NCI-H2171 (cell line): Measurements from ENCODE around the gene BPHL.
"Not testable (repeated sequence)": the region's sequence is repeated elsewhere in the genome, so short reads cannot be mapped to it uniquely, and the experiment has no call there.

Experiments used
- DNase-seq: peaks from one replicate; lab custom pipeline; 2025; lab: John Stamatoyannopoulos, UW

BPHL gene

DNA sequence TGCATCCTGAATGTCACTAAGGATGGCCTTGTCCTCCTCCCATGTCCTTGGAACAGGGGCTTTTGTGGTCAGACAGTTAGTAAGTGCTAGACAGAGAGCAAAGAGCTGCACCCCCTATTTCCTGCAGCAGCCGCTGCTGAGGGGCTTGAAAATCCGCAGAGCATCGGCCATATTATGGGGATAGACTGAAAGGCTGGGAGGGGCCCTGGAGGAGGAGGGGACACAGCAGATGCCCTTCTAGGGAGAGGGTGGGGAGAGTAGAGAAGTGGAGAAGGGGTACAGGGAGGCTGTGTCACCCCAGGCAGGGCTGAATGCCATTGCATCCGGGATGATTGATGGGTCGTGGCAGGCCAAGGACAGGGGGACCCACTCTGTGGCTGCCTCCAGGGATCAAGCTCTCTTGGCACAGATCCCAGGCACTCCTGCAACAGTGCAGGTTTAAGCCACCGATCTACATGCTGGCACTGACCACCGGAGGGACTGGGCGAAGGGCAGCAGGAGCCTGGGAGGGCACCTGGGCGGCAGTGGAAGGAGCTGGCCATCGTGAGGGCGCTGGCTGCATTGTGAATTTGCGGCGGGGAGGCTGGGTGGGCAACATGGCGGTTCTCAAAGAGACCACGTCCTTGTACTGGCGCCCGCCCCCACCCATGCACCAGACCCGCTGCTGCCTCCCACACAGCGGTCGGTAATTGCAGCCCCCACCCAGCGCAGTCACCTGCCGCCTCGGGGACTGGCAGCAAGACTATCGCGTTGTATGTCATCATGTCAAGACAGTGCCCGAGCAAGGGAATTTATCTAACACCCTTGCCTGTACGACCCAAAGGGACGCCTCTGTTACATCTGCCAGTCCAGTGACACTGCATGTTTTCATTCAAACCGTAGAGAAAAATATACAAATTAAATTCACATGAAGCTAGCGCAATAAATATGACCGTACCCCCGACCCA, 37.9 kb downstream of the BPHL start:
- DNase-seq: not testable (repeated sequence)

DNA sequence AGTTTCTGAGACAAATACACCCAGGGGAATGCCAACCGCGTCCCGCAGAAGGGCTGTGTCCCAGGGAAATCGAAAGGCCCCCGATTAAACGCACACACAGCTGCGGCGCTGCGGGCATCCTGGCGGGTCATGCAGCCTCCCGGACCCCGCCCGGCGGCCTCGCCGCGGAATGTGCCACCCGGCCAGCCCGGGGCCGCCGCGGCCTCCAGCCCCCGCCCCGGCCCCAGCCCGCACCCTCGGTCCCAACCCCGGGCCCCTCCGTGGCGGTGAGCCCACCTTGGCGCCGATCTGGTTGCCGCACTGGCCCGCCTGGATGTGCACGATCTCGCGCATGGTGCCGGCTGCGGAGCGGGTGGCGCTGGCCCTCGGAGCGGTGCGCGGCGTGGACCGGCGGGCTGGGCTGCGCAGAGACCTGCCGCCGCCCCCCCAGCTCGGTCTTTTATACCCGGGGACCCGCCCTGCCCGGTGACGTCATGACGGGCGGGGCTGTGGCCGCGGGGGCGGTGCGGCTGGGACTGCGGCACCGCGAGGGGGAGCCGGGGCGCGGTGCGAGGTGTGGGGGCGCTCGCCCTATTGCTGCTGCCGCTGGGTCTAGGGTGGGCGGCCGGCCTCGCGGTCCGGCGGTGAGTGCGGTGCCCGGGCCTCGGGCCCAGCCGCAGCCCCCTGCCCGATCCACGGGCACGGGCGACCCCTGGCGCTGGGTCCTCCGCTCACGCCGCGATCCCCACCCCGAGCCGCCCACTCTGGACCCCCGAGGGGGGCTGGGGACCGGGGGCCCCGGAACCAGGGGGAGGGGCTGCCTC, 38.8 kb downstream of the BPHL start, which contains the start of gene TUBB2A:
TSS of gene TUBB2A (minus strand) at position 414 of the 803 bp plus-strand sequence. CDS start at position 333, 81 bp downstream.
- peak; percentile 74 for DNase-seq

DNA sequence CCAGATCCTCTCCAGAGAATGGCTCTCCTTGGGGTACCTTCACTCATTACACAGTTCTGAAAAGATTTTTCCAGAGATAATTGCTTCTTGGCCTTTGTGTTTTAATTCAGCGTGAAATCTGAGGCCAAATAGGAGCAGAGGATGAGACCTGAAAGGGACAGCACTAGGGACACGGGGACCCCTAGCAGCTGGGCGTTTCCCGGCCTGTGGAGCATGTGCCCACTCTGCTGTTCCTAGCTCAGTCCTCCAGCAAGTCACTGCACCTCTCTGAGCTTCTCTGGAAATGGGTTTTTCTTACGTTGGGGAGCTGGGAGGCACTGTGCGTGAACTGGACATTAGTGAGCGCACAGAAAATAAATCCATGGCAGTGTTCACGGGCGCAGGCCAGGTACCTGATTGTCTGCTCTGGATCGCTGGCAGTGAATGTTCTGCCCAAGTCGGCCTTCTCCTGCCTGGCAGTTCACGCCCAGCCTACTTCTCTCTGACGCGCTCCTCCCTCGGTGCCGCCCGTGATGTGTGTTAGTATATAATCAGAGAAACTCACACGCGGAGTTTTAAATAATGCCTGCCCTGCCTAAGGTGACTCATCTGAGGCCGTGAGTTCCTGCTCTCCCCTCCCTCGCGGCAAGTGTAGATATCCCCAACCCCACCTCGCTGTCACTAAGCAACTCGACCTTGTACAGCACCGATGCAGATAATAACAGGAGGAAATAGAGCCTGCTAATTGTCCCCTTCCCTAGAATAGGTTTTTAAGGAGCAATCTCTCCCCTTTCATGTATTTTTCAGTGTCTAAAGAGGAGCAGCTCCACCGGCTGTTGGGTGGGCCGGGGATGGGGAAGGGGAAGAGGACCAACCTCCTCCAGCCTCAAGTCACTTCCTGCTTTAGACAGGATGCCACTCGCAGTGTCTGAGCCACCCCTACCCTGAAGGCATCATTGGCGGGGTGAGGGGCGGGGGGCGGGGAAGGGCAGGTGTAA, 41.6 kb downstream of the BPHL start:
- no peak for DNase-seq

DNA sequence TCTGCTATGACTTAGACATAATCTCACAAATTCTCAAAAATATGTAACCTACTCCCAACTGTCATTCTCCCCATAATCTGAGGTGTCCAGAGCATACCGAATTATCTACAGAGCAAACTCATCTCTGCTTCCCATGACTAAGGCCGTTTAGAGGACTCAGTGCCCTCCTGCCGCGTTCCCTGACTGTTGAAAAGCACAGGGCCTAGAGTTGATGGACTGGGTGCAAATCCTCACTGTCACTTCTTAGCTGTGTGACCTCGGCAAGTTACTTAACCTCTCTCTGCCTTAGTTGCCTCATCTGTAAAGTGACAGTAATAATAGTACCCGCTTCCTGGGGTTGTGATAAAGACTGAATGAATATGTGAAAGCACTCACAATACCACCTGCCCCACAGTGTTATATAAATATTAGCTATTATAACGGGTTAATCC, 43.6 kb downstream of the BPHL start:
- no peak for DNase-seq

GRCh38 chr6:3162565-3163247, 44.2 kb downstream of the BPHL start:
- peak; percentile 82 for DNase-seq

DNA sequence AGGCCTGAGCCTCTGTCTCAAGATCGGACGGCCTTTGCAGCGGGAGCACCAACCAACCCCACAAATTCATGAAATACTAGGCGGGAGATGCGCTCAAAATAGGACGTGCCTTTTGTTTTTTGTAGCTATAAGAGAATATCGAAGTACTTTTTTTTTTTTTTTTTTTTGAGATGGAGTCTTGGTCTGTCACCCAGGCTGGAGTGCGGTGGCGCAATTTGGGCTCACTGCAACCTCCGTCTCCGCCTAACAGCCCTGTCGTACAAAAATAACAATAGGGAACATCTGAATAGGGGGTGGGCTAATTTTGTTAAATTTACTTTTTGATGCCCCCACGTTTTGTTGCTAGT, 44.7 kb downstream of the BPHL start:
- no peak for DNase-seq

DNA sequence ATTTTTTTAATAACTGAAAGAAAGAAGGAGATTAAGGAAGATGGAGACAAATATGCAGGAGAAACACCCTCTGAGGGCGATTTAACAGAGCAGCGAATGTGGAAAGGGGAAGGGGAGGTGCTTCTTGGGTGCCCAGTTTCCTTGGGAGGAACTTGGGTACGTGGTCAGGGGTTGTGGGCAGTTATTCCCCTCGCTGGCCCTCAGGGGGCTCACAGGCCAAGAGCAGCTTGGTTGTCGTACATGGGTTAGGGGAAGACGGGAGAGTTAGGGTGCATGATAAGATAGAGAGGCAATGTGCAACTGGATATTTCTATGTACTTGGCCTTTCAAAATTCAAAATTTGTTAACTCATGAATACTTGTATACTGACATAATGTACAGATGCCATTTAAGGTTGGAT, 45.9 kb downstream of the BPHL start:
- DNase-seq: no peak

DNA sequence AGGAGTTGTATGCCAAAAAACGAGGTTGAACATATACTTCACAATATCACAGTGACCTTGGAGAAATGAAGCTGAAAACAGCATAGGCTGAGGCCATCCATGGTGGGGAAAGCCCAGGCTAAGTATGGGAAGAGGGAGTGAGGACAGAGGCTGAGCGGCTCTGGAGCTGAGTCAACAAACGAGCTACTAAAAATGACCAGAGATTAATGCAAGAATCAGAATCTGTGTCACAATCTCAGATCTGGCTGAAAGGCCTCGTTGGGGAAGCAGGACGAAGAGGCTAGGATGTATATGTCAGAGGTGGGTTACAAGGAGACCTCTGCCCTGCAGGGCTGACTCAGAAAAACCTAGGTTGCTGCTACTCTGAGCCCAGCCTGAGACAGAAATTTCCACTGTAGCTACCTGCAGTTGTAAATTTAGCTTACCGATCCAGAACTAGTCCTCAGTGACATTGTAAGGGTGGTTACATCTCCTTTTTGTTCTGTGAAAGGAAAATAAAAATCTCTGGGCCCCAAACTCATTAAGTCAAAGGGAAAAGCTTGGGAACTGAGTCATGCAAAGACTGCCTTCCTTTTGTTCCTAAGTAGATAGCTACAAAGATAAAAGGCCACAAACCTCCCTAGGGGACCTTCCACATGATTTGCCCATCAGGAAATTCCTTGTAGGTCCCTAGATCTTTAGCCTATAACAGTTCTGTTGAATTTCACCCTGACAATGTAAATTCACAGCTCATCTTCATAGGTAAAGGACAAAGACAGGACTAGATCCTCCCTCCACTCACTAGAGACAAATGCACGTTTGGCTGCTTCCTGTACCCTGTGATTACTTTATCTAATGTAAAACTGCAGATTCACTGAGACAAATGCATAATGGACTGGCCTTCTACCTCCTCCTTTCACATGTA, 47.4 kb downstream of the BPHL start:
- no peak for DNase-seq

DNA sequence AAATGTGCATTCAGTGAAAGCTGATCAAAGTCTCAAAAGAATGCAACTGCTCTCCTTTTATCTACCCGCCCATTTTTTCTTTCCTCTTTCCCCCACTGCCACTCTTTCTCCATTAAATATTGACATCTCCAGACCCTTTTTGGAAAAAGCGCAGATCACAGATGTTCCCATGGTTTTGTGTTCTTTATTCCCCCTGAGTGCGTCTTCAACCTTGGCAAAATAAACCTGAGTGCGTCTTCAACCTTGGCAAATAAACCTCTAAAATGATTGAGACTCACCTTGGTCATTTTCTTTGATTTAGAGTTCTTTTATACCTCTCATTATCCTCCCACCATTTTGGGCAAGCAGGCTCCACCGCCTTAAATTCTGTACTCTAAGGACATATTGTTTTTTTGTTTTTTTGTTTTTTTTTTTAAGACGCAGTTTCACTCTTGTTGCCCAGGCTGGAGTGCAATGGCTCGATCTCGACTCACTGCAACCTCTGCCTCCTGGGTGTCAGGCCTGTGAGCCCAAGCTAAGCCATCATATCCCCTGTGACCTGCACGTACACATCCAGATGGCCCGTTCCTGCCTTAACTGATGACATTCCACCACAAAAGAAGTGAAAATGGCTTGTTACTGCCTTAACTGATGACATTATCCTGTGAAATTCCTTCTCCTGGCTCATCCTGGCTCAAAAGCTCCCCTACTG, 48.2 kb downstream of the BPHL start:
- not testable (repeated sequence) for DNase-seq

- not testable (repeated sequence) for DNase-seq
These were observed 49.5 kb downstream of the BPHL start for GRCh38 chr6:3168046-3168445.

GRCh38 chr6:3170676-3171075, 52.2 kb downstream of the BPHL start:
- DNase-seq: not testable (repeated sequence)

- not testable (repeated sequence) for DNase-seq
These were observed 53.0 kb downstream of the BPHL start for GRCh38 chr6:3171313-3172175.

DNA sequence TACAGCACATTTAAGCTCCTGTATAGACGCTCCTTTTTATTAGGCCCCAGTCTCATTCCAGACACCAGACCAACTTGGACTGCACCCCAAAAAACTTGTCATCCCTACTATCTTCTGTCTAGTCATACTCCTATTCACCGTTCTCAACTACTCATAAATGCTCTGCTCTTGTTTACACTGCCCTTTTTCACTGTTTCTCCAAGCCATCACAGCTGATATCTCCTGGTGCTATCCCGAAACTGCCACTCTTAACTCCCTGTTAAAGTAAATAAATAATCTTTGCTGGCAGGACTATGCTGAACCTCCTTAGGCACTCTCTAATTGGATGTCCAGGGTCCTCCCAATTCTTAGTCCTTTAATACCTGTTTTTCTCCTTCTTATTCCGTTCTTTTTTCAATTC, 54.3 kb downstream of the BPHL start:
- not testable (repeated sequence) for DNase-seq

DNA sequence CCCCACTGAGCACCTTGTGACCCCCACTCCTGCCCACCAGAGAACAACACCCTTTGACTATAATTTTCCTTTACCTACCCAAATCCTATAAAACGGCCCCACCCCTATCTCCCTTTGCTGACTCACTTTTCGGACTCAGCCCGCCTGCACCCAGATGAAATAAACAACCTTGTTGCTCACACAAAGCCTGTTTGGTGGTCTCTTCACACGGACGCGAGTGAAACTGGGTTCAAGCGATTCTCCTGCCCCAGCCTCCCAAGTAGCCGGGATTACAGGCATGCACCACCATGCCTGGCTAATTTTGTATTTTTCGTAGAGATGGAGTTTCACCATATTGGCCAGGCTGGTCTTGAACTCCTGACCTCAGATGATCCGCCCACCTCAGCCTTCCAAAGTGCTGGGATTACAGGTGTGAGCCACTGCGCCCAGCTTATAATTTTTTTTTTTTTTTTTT, 55.2 kb downstream of the BPHL start:
- DNase-seq: not testable (repeated sequence)

DNA sequence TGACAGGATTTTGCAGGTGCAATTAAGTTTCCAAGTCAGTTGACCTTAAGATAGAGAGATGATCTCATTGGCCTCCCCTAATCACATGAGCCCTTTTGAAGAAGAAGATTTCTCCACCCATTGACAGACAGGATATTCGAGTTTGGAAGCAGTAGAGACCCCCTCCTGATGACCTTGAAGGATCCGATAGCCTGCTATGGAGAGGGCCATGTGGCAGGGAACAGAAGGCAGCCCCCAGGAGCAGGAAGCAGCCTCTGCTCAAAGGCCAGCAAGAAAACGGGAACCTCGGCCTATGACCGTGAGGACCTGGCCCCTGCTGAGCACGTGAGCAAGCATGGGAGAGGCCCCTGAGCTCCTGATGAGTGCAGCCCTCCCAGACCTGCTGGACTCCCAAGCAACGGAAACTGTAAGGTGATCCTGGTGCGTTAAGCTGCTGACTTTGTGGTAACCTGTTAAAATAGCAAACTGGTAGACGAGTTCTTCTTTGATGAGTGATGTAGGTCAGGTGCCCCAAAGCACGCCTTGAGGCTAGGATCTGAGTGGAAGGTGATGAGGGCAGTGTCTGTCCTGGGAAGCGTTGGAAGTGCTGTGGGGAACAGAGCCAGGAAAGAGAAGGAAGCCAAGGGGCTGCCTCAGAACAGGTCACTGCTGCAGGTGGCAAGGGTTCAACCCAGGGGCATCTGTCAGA, 57.3 kb downstream of the BPHL start:
- DNase-seq: no peak

GRCh38 chr6:3176562-3177355, 58.2 kb downstream of the BPHL start:
- no peak for DNase-seq

DNA sequence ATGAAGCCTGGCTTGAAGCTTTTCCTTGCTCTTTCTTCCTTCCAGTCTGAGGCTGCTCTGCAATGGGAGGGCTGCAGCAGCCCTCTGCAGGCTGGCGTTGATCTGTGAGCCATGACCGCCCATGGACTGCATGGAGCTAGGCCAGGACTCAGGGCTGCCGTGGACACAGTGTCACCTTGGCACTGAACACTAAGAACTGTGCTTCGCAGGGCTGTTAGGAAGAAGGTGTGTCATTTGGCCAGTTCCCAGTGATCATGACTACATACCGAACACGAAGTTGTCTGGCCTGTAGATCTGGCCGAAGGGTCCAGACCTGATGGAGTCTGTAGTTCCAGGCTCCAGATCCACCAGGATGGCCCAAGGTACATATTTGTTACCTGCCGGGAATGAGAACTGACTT, 60.2 kb downstream of the BPHL start:
- DNase-seq: not testable (repeated sequence)
